HepG2 (cell line): ENCODE data around the gene CLEC16A. TPM values are rescaled to one million over a fixed set of nuclear protein-coding genes. Genes with fewer than 3 reads are reported as not detected.

ENCODE experiments used
- ATAC-seq: fragments of 200-7000 bp; cut with Tn5 transposase; 3 replicates; pipeline ENCODE4 v1.9.1; 2020; ENCODE audit warnings: mild to moderate bottlenecking, moderate library complexity
- BruUV-seq: library from RNA; stranded (reverse); fragments of 400-500 nt; replicated peaks from 2 replicates; lab custom pipeline; 2021; lab: Mats Ljungman, UMichigan
- CTCF ChIA-PET: fragments of 300-600 bp; formaldehyde crosslinking; extraction: SDS; loops from one replicate; lab custom pipeline; 2021; ENCODE audit warnings: low total read pairs, inconsistent platforms, low intra/inter-chr PET ratio; lab: Yijun Ruan, JAX
- POLR2A ChIA-PET: fragments of 350-600 bp; sonication (Branson Sonifier 250); formaldehyde crosslinking; loops from one replicate; lab custom pipeline; 2020; ENCODE audit warnings: antibody characterized with exemption, inconsistent platforms; lab: Yijun Ruan, JAX
- DNase-seq: peaks from one replicate; pipeline ENCODE4 v3.0.0-alpha.2; 2015; ENCODE audit warnings: low spot score
- FAIRE-seq: peaks from 3 replicates; lab custom pipeline; 2011; peaks lifted over from hg19 to GRCh38; lab: Jason Lieb, UNC
- H2AFZ ChIP-seq: one replicate; pipeline ENCODE4 v1.6.1; 2011; ENCODE audit warnings: low read length, inconsistent platforms
- H3K27ac ChIP-seq: fragments of 300-600 bp; 3 replicates; pipeline ENCODE4 v1.8.0; 2011; ENCODE audit warnings: mixed run types, mild to moderate bottlenecking, mixed read lengths, low read length, inconsistent platforms; ENCODE audit not compliant: insufficient read depth; ENCODE audit errors: extremely low read length
- H3K27me3 ChIP-seq, 2 experiments: fragments of 200-600 bp in 1 of 2; 2 replicates in 1 of 2; 3 replicates in 1 of 2; pipeline versions ENCODE4 v1.6.0 to v1.8.0; 2011; ENCODE audit warnings: low read length in 2 of 2, mild to moderate bottlenecking in 2 of 2, moderate library complexity in 2 of 2, inconsistent platforms in 1 of 2; ENCODE audit not compliant: insufficient read depth in 2 of 2, control insufficient read depth in 1 of 2
- H3K36me3 ChIP-seq, 2 experiments: fragments of 200-600 bp in 1 of 2; replicated peaks in 1 of 2; 2 replicates in 1 of 2; 3 replicates in 1 of 2; pipeline versions ENCODE4 v1.5.1 to v1.8.0; 2011; ENCODE audit warnings: low read length in 2 of 2, inconsistent platforms in 1 of 2; ENCODE audit not compliant: insufficient read depth in 2 of 2, control insufficient read depth in 1 of 2
- H3K4me1 ChIP-seq: 2 replicates; pipeline ENCODE4 v1.5.1; 2012; ENCODE audit warnings: low read length, inconsistent platforms; ENCODE audit not compliant: insufficient read depth
- H3K4me2 ChIP-seq: 2 replicates; pipeline ENCODE4 v1.6.0; 2011; ENCODE audit warnings: low read depth, low read length, inconsistent platforms
- H3K4me3 ChIP-seq, 3 experiments: fragments of 200-600 bp in 1 of 3; sonication (generic), shearing (Covaris generic) in 1 of 3; replicated peaks in 1 of 3; 2 replicates each; pipeline ENCODE4 v1.5.1; 2011 to 2016; ENCODE audit warnings: low read length in 3 of 3, inconsistent platforms in 2 of 3, low read depth in 2 of 3, mild to moderate bottlenecking in 2 of 3, control low read depth in 1 of 3, mixed read lengths in 1 of 3; ENCODE audit not compliant: insufficient read depth in 1 of 3
- H3K79me2 ChIP-seq: one replicate; pipeline ENCODE4 v1.6.1; 2011; ENCODE audit warnings: low read length, inconsistent platforms; ENCODE audit not compliant: insufficient read depth
- H3K9ac ChIP-seq: 2 replicates; pipeline ENCODE4 v1.6.0; 2011; ENCODE audit warnings: mild to moderate bottlenecking, low read depth, low read length, inconsistent platforms; ENCODE audit not compliant: insufficient read depth
- H3K9me3 ChIP-seq: 2 replicates; pipeline ENCODE4 v1.5.1; 2012; ENCODE audit warnings: mild to moderate bottlenecking, low read length
- H4K20me1 ChIP-seq: 2 replicates; pipeline ENCODE4 v1.6.0; 2011; ENCODE audit warnings: inconsistent platforms, mild to moderate bottlenecking, low read length, moderate library complexity; ENCODE audit not compliant: insufficient read depth
- E2F5 ChIP-seq: sonication (generic); formaldehyde crosslinking; conservative IDR thresholded peaks from 2 replicates; pipeline ENCODE4 v1.4.0; 2020; ENCODE audit warnings: missing genetic modification reagents
- MED13 ChIP-seq: sonication (generic); formaldehyde crosslinking; IDR thresholded peaks from 2 replicates; pipeline ENCODE4 v1.5.0; 2020; ENCODE audit warnings: missing genetic modification reagents
- SOX6 ChIP-seq, 2 experiments: fragments of 450-650 bp in 1 of 2; sonication (generic) in 1 of 2; formaldehyde crosslinking in 1 of 2; IDR thresholded peaks; 2 replicates each; pipeline versions ENCODE4 v1.4.0 to v1.6.1; 2017 to 2020; ENCODE audit warnings: antibody characterized with exemption in 1 of 2, mild to moderate bottlenecking in 1 of 2, missing genetic modification reagents in 1 of 2
- ZFX ChIP-seq: sonication (generic); formaldehyde crosslinking; IDR thresholded peaks from 2 replicates; pipeline ENCODE4 v1.4.0; 2020; ENCODE audit warnings: mild to moderate bottlenecking, low read depth, missing genetic modification reagents, moderate library complexity
- ZNF121 ChIP-seq: sonication (generic); formaldehyde crosslinking; IDR thresholded peaks from 2 replicates; pipeline ENCODE4 v1.5.0; 2020; ENCODE audit warnings: mild to moderate bottlenecking, missing genetic modification reagents
- WGBS: methylation state at CpG from one replicate; pipeline ENCODE4 v1.1.6; 2017; ENCODE audit warnings: low lambda C conversion rate; 5-methylcytosine and 5-hydroxymethylcytosine counted together
- in situ Hi-C: cut with HindIII; loops from 2 replicates; pipeline ENCODE4 v1.10.0; 2017; ENCODE audit warnings: low pct_unique_long_range_greater_than_20kb; ENCODE audit not compliant: extremely low pct_ligation_motif_present
- intact Hi-C: fragments of 100-400 bp; cut with micrococcal nuclease; formaldehyde crosslinking; loops from one replicate; pipeline ENCODE4 v1.10.0; 2022; ENCODE audit not compliant: unreplicated experiment
- polyA plus RNA-seq, 8 experiments: library from polyadenylated mRNA; depleted of rRNA in 3 of 8; stranded (reverse) in 7 of 8; unstranded in 1 of 8; fragments of >200 nt; fragmentation: Illumina TruSeq in 4 of 8; extraction: Trizol in 4 of 8; gene quantifications; 2 replicates each; pipeline versions ENCODE4 v1.2.1 to v1.2.3, GENCODE V29; 2011 to 2016; ENCODE audit warnings: low read depth in 4 of 8, missing spikeins in 1 of 8, mixed read lengths in 1 of 8; ENCODE audit not compliant: insufficient read depth in 1 of 8
- total RNA-seq, 5 experiments: library from RNA; depleted of rRNA; stranded (reverse); fragments of >200 nt; fragmentation: Illumina TruSeq; extraction: Trizol; gene quantifications; 2 replicates each; pipeline ENCODE4 v1.2.3, GENCODE V29; 2016; ENCODE audit warnings: low read depth in 1 of 5
- TF ChIP-seq, protein P1 (sequence below): sonication (generic); formaldehyde crosslinking; IDR thresholded peaks from 2 replicates; pipeline ENCODE4 v1.4.0; 2020; ENCODE audit warnings: missing genetic modification reagents
- TF ChIP-seq, protein P2 (sequence below): sonication (generic); formaldehyde crosslinking; IDR thresholded peaks from 2 replicates; pipeline ENCODE4 v1.4.0; 2020; ENCODE audit warnings: mild to moderate bottlenecking, low read depth, missing genetic modification reagents

CLEC16A gene
- total and polyA plus RNA-seq, 2 of the 13 experiments (the other 11 are each of a cell fraction or from before 2014, with no cell fraction given): 8.5 to 10.3 TPM

DNA sequence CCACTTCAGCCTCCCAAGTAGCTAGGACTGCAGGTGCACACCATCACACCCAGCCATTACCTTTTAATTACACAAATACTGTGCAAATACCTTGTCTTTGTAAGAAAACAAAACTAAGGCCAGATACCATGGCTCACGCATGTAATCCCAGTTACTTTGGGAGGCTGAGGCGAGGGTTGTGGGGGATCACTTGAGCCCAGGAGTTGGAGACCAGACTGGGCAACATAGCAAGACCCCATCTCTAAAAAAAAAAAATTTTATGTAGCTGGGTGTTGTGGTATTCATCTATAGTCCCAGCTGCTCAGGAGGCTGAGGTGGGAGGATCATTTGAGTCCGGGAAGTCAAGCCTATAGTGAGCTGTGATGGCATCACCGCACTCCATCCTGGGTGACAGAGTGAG, 151.6 kb downstream of the CLEC16A start:
- ATAC-seq: no peak
- H3K9me3 ChIP-seq: no peaks in the 10 kb centered on the region
- intact Hi-C loops: no loop called here
- H3K9ac ChIP-seq: no peak overlapping the region
- H3K36me3 ChIP-seq: no peaks in the 10 kb centered on the region; a peak in 1 of 5 replicates
- WGBS: 98% methylated on average over 4 of the region's 4 CpGs
- H3K4me3 ChIP-seq: no peak overlapping the region
- H3K27ac ChIP-seq: no peak overlapping the region
- no peak for TF ChIP-seq ZFX (CRISPR knock-in tag)
- TF ChIP-seq E2F5 (CRISPR knock-in tag): no peak
- TF ChIP-seq, protein P1, sequence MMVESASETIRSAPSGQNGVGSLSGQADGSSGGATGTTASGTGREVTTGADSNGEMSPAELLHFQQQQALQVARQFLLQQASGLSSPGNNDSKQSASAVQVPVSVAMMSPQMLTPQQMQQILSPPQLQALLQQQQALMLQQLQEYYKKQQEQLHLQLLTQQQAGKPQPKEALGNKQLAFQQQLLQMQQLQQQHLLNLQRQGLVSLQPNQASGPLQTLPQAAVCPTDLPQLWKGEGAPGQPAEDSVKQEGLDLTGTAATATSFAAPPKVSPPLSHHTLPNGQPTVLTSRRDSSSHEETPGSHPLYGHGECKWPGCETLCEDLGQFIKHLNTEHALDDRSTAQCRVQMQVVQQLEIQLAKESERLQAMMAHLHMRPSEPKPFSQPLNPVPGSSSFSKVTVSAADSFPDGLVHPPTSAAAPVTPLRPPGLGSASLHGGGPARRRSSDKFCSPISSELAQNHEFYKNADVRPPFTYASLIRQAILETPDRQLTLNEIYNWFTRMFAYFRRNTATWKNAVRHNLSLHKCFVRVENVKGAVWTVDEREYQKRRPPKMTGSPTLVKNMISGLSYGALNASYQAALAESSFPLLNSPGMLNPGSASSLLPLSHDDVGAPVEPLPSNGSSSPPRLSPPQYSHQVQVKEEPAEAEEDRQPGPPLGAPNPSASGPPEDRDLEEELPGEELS (CRISPR knock-in tag): no peak
- TF ChIP-seq ZNF121 (CRISPR knock-in tag): peak; percentile 89
- TF ChIP-seq, protein P2, sequence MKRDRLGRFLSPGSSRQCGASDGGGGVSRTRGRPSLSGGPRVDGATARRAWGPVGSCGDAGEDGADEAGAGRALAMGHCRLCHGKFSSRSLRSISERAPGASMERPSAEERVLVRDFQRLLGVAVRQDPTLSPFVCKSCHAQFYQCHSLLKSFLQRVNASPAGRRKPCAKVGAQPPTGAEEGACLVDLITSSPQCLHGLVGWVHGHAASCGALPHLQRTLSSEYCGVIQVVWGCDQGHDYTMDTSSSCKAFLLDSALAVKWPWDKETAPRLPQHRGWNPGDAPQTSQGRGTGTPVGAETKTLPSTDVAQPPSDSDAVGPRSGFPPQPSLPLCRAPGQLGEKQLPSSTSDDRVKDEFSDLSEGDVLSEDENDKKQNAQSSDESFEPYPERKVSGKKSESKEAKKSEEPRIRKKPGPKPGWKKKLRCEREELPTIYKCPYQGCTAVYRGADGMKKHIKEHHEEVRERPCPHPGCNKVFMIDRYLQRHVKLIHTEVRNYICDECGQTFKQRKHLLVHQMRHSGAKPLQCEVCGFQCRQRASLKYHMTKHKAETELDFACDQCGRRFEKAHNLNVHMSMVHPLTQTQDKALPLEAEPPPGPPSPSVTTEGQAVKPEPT (CRISPR knock-in tag): no peak
- no peak for TF ChIP-seq SOX6 (IDR thresholded peaks at IDR 0.05)
- no peak for TF ChIP-seq SOX6 (CRISPR knock-in tag; IDR thresholded peaks at IDR 0.05)
- no peak for TF ChIP-seq MED13
- POLR2A ChIA-PET: interaction anchor here (0.8 kb wide), 1 partner anchor 160 kb away, joined by 3 read pairs; the partner anchor contains the start of gene SOCS1
- FAIRE-seq: no peak
- H4K20me1 ChIP-seq: no peaks in the 10 kb centered on the region
- in situ Hi-C loops: no loop called here
- H3K27me3 ChIP-seq: no peaks in the 10 kb centered on the region
- no peak overlapping the region for H3K4me2 ChIP-seq
- no peak overlapping the region for H2AFZ ChIP-seq
- BruUV-seq: no TSS peak
- H3K4me1 ChIP-seq: peaks cover under 1% of the 10 kb centered on the region; the same call in 1 of the 2 replicates
- no peak for DNase-seq
- CTCF ChIA-PET: no interaction called here
- no peaks in the 10 kb centered on the region for H3K79me2 ChIP-seq
